H1 (cell line): ENCODE data around the gene PRDX3. TPM values are rescaled to one million over a fixed set of nuclear protein-coding genes. Genes with fewer than 3 reads are reported as not detected.

Experiments used
- CTCF ChIA-PET: fragments of 300-600 bp; sonication (Branson Sonifier 250); formaldehyde crosslinking; loops from one replicate; lab custom pipeline; 2021; ENCODE audit not compliant: partially characterized antibody; lab: Charles Lee
- POLR2A ChIA-PET: fragments of 300-600 bp; sonication (Branson Sonifier 250); formaldehyde crosslinking; loops from one replicate; lab custom pipeline; 2021; ENCODE audit warnings: inconsistent platforms; ENCODE audit not compliant: partially characterized antibody; lab: Charles Lee
- DNase-seq, 2 experiments: peaks; one replicate each; pipeline versions ENCODE4 v3.0.0 to v3.0.0-alpha.2; 2010 to 2022; ENCODE audit warnings: low spot score in 2 of 2, low read depth in 1 of 2, mixed read lengths in 1 of 2
- FAIRE-seq: peaks from 2 replicates; lab custom pipeline; 2011; peaks lifted over from hg19 to GRCh38; lab: Jason Lieb, UNC
- H2AFZ ChIP-seq: 2 replicates; pipeline ENCODE4 v1.8.1; 2012; ENCODE audit warnings: low read length, inconsistent platforms
- H2AK5ac ChIP-seq: 2 replicates; pipeline ENCODE4 v1.6.1; 2013; ENCODE audit warnings: low read depth, low read length
- H2BK120ac ChIP-seq: replicated peaks from 2 replicates; pipeline ENCODE3; 2013; ENCODE audit warnings: low read depth, low read length, inconsistent platforms
- H2BK12ac ChIP-seq: 2 replicates; pipeline ENCODE4 v1.6.1; 2013; ENCODE audit warnings: low read depth, low read length
- H2BK15ac ChIP-seq: 2 replicates; pipeline ENCODE4 v1.6.1; 2013; ENCODE audit warnings: low read length
- H2BK20ac ChIP-seq: 2 replicates; pipeline ENCODE4 v1.6.1; 2013; ENCODE audit warnings: low read length
- H2BK5ac ChIP-seq: 2 replicates; pipeline ENCODE4 v1.6.1; 2013; ENCODE audit warnings: low read depth, low read length
- H3K14ac ChIP-seq: 2 replicates; pipeline ENCODE4 v1.6.1; 2013; ENCODE audit warnings: inconsistent platforms; ENCODE audit not compliant: insufficient read length
- H3K18ac ChIP-seq: 2 replicates; pipeline ENCODE4 v1.6.1; 2013; ENCODE audit warnings: low read length; ENCODE audit errors: extremely low read depth
- H3K23ac ChIP-seq: 2 replicates; pipeline ENCODE4 v1.6.1; 2013; ENCODE audit warnings: inconsistent platforms; ENCODE audit not compliant: insufficient read length
- H3K23me2 ChIP-seq: 2 replicates; pipeline ENCODE4 v1.6.1; 2013; ENCODE audit warnings: low read depth, low read length
- H3K27ac ChIP-seq: 2 replicates; pipeline ENCODE4 v1.6.1; 2011; ENCODE audit warnings: low read depth, low read length, inconsistent platforms
- H3K27me3 ChIP-seq, 4 experiments: replicated peaks in 1 of 4; 1 replicate in 1 of 4; 2 replicates in 3 of 4; pipeline versions ENCODE4 v1.6.1 to v1.8.1; 2011 to 2013; ENCODE audit warnings: low read length in 3 of 4, mild to moderate bottlenecking in 3 of 4, inconsistent platforms in 2 of 4, mixed read lengths in 2 of 4, moderate library complexity in 1 of 4; ENCODE audit not compliant: control insufficient read depth in 3 of 4, insufficient read depth in 3 of 4; ENCODE audit errors: extremely low read depth in 1 of 4
- H3K36me3 ChIP-seq, 4 experiments: 2 replicates each; pipeline versions ENCODE4 v1.6.1 to v1.8.1; 2011 to 2013; ENCODE audit warnings: mild to moderate bottlenecking in 4 of 4, low read length in 3 of 4, moderate library complexity in 2 of 4, control low read depth in 1 of 4, inconsistent platforms in 1 of 4; ENCODE audit not compliant: insufficient read depth in 4 of 4, control insufficient read depth in 2 of 4
- H3K4ac ChIP-seq: replicated peaks from 2 replicates; pipeline ENCODE3; 2013; ENCODE audit warnings: low read length, low read depth, mixed read lengths, inconsistent platforms; ENCODE audit not compliant: insufficient read length
- H3K4me1 ChIP-seq, 4 experiments: replicated peaks in 1 of 4; 1 replicate in 1 of 4; 2 replicates in 3 of 4; pipeline versions ENCODE4 v1.6.1 to v1.8.1; 2011 to 2013; ENCODE audit warnings: low read length in 3 of 4, inconsistent platforms in 2 of 4, mixed read lengths in 1 of 4; ENCODE audit not compliant: insufficient read depth in 4 of 4, control insufficient read depth in 3 of 4
- H3K4me2 ChIP-seq, 2 experiments: 2 replicates each; pipeline versions ENCODE4 v1.6.1 to v1.8.1; 2011 to 2013; ENCODE audit warnings: low read depth in 2 of 2, low read length in 2 of 2, control low read depth in 1 of 2, inconsistent platforms in 1 of 2, mild to moderate bottlenecking in 1 of 2; ENCODE audit not compliant: insufficient read depth in 1 of 2
- H3K4me3 ChIP-seq, 4 experiments: fragments of 200-600, 300-600 bp in 1 of 4; sonication (generic), shearing (Covaris generic), sonication (Bioruptor Twin) in 1 of 4; 2 replicates each; pipeline versions ENCODE4 v1.5.1 to v1.8.1; 2011 to 2016; ENCODE audit warnings: low read length in 4 of 4, low read depth in 3 of 4, control low read depth in 2 of 4, inconsistent platforms in 2 of 4, mild to moderate bottlenecking in 2 of 4, mixed read lengths in 1 of 4, moderate library complexity in 1 of 4; ENCODE audit not compliant: insufficient read depth in 2 of 4; ENCODE audit errors: extremely low read depth in 1 of 4
- H3K56ac ChIP-seq: replicated peaks from 2 replicates; pipeline ENCODE3; 2013; ENCODE audit warnings: low read depth, mild to moderate bottlenecking, mixed read lengths, low read length, inconsistent platforms; ENCODE audit not compliant: insufficient read length
- H3K79me1 ChIP-seq: 2 replicates; pipeline ENCODE4 v1.6.1; 2013; ENCODE audit warnings: low read depth, low read length, control low read depth
- H3K79me2 ChIP-seq, 2 experiments: 2 replicates each; pipeline versions ENCODE4 v1.6.1 to v1.8.1; 2012 to 2013; ENCODE audit warnings: low read length in 2 of 2, mild to moderate bottlenecking in 2 of 2, inconsistent platforms in 1 of 2; ENCODE audit not compliant: insufficient read depth in 2 of 2, control insufficient read depth in 1 of 2
- H3K9ac ChIP-seq, 4 experiments: replicated peaks in 1 of 4; 1 replicate in 1 of 4; 2 replicates in 3 of 4; pipeline versions ENCODE4 v1.6.1 to v1.8.1; 2011 to 2013; ENCODE audit warnings: low read depth in 3 of 4, low read length in 3 of 4, control low read depth in 2 of 4, mild to moderate bottlenecking in 2 of 4, moderate library complexity in 2 of 4, inconsistent platforms in 1 of 4; ENCODE audit errors: extremely low read depth in 1 of 4
- H3K9me3 ChIP-seq, 2 experiments: 2 replicates each; pipeline versions ENCODE4 v1.6.1 to v1.8.1; 2012 to 2013; ENCODE audit warnings: mild to moderate bottlenecking in 2 of 2, moderate library complexity in 2 of 2, control low read depth in 1 of 2, inconsistent platforms in 1 of 2, low read depth in 1 of 2, low read length in 1 of 2, mixed read lengths in 1 of 2; ENCODE audit not compliant: insufficient read depth in 2 of 2
- H4K20me1 ChIP-seq, 2 experiments: replicated peaks in 1 of 2; 2 replicates each; pipeline versions ENCODE3 to v1.8.1; 2011 to 2013; ENCODE audit warnings: inconsistent platforms in 2 of 2, low read length in 2 of 2, mild to moderate bottlenecking in 1 of 2; ENCODE audit not compliant: insufficient read depth in 2 of 2, control insufficient read depth in 1 of 2
- H4K5ac ChIP-seq: 2 replicates; pipeline ENCODE4 v1.6.1; 2013; ENCODE audit warnings: low read length, low read depth, mixed read lengths, inconsistent platforms; ENCODE audit not compliant: insufficient read length
- H4K8ac ChIP-seq: 2 replicates; pipeline ENCODE4 v1.8.0; 2013; ENCODE audit warnings: mild to moderate bottlenecking, moderate library complexity, low read length, inconsistent platforms; ENCODE audit not compliant: insufficient read depth; ENCODE audit errors: extremely low read depth
- H4K91ac ChIP-seq: replicated peaks from 2 replicates; pipeline ENCODE3; 2013; ENCODE audit warnings: low read length, mixed read lengths, inconsistent platforms; ENCODE audit not compliant: insufficient read length
- CHD2 ChIP-seq: IDR thresholded peaks from 2 replicates; pipeline ENCODE4 v1.6.1; 2012; ENCODE audit warnings: low read length, improper control_type of control experiment
- FOSL1 ChIP-seq: IDR thresholded peaks from 2 replicates; pipeline ENCODE4 v1.6.1; 2011; ENCODE audit warnings: mild to moderate bottlenecking, low read depth, low read length, moderate library complexity; ENCODE audit not compliant: insufficient read depth
- GTF2F1 ChIP-seq: IDR thresholded peaks from 2 replicates; pipeline ENCODE4 v1.6.1; 2012; ENCODE audit warnings: low read depth, low read length, improper control_type of control experiment, borderline replicate concordance
- JUN ChIP-seq: IDR thresholded peaks from 2 replicates; pipeline ENCODE4 v1.6.1; 2011; ENCODE audit warnings: low read depth, mild to moderate bottlenecking, improper control_type of control experiment, low read length
- KDM1A ChIP-seq: fragments of 200-600, 300-600 bp; sonication (generic); IDR thresholded peaks from 2 replicates; pipeline ENCODE4 v1.7.1; 2016; ENCODE audit warnings: mild to moderate bottlenecking, low read length, borderline replicate concordance
- MAFK ChIP-seq: IDR thresholded peaks from 2 replicates; pipeline ENCODE4 v1.6.1; 2012; ENCODE audit warnings: low read depth, mild to moderate bottlenecking, improper control_type of control experiment, low read length
- POU5F1 ChIP-seq: IDR thresholded peaks from 2 replicates; pipeline ENCODE4 v1.6.1; 2011; ENCODE audit warnings: low read depth, mild to moderate bottlenecking, low read length, moderate library complexity
- SIX5 ChIP-seq: IDR thresholded peaks from 2 replicates; pipeline ENCODE4 v1.6.1; 2011; ENCODE audit warnings: mild to moderate bottlenecking, low read depth, low read length
- SP1 ChIP-seq: IDR thresholded peaks from 2 replicates; pipeline ENCODE4 v1.6.1; 2011; ENCODE audit warnings: low read depth, low read length
- WGBS, 2 experiments: shearing (Covaris generic) in 1 of 2; methylation state at CpG; one replicate each; pipeline versions ENCODE4 v1.1.6 to v1.1.7; 2013 to 2015; ENCODE audit warnings: low lambda C conversion rate in 2 of 2, mixed read lengths in 2 of 2, inconsistent platforms in 1 of 2, low coverage in 1 of 2, missing lambda C conversion rate in 1 of 2; ENCODE audit not compliant: insufficient replicate concordance in 2 of 2, insufficient coverage in 1 of 2, insufficient read length in 1 of 2; ENCODE audit errors: extremely low coverage in 1 of 2, missing lambda C conversion rate in 1 of 2; 5-methylcytosine and 5-hydroxymethylcytosine counted together
- polyA plus RNA-seq, 7 experiments: library from polyadenylated mRNA; depleted of rRNA in 3 of 7; stranded (reverse) in 5 of 7; unstranded in 2 of 7; fragments of >200 nt in 5 of 7; fragments of 200-250 nt in 2 of 7; gene quantifications; 1 replicate in 5 of 7; 2 replicates in 1 of 7; 4 replicates in 1 of 7; pipeline versions ENCODE4 v1.2.1 to v1.2.3, GENCODE V29; 2011 to 2013; ENCODE audit warnings: missing spikeins in 2 of 7, mixed read lengths in 2 of 7
- total RNA-seq: library from RNA; stranded (reverse); fragmentation: NEBNext Ultra II Directional; extraction: Animal tissue kit (Norgen Biotek cat#: 25700); gene quantifications from 2 replicates; pipeline ENCODE4 v1.2.1, GENCODE V29; 2021

PRDX3 gene
- total and polyA plus RNA-seq, 2 of the 8 experiments (the other 6 are each of a cell fraction or from before 2014, with no cell fraction given) = 201 to 208 TPM

GRCh38 chr10:119183664-119184412, 5.2 kb upstream of the PRDX3 start:
- POLR2A ChIA-PET = interaction anchor here (0.7 kb wide), 1 partner anchor 100 kb away, joined by 3 read pairs; no protein-coding TSS in a partner anchor

More at GRCh38 chr10:119183664-119184412, 5.2 kb upstream of the PRDX3 start:
- Histone ChIP-seq H3K36me3 (no peaks in the 10 kb centered on the region), H2AFZ (no peak overlapping the region), H2BK15ac (no peak overlapping the region), H3K9ac (no peak overlapping the region), H3K14ac (no peak overlapping the region), H3K18ac (no peak overlapping the region), H4K20me1 (no peaks in the 10 kb centered on the region), H3K4me1 (peaks cover 0 to 2% (median 0%) of the 10 kb centered on the region in 4 experiments; a peak in 2 of 7 replicates), H4K91ac (no peak overlapping the region), H2BK12ac (no peak overlapping the region), H3K79me1 (no peaks in the 10 kb centered on the region), H3K4ac (no peak overlapping the region), H3K9me3 (peaks cover 0 to 4% of the 10 kb centered on the region in 2 experiments; a peak in 1 of 4 replicates), H3K27me3 (no peaks in the 10 kb centered on the region), H3K4me3 (no peak overlapping the region), H3K79me2 (no peaks in the 10 kb centered on the region), H4K5ac (no peak overlapping the region), H2AK5ac (no peak overlapping the region), H2BK5ac (no peak overlapping the region), H3K23me2 (no peaks in the 10 kb centered on the region), H2BK20ac (no peak overlapping the region), H3K56ac (no peak overlapping the region), H3K23ac (no peak overlapping the region), H3K27ac (no peak overlapping the region), H4K8ac (no peak overlapping the region), H2BK120ac (no peak overlapping the region), H3K4me2 (no peak overlapping the region)
- CTCF ChIA-PET = interaction anchor here (0.6 to 1.3 kb wide), 4 partner anchors 21 to 234 kb away, joined by 3 to 4 read pairs (median 4); no protein-coding TSS in a partner anchor
- no peak for FAIRE-seq
- no peak for DNase-seq
- TF ChIP-seq FOSL1 (no peak), MAFK (no peak), GTF2F1 (no peak), JUN (no peak), CHD2 (no peak), POU5F1 (no peak), SP1 (no peak), SIX5 (no peak), KDM1A (no peak)
- 94% methylated on average over 8 of the region's 9 CpGs; no CpG with 5 or more reads in 1 of the 2 experiments for WGBS, 2 experiments
